ENCODE data around the gene ABCG5.

Gene ABCG5
- 0 reads per million in 2 donors for total RNA-seq

DNA sequence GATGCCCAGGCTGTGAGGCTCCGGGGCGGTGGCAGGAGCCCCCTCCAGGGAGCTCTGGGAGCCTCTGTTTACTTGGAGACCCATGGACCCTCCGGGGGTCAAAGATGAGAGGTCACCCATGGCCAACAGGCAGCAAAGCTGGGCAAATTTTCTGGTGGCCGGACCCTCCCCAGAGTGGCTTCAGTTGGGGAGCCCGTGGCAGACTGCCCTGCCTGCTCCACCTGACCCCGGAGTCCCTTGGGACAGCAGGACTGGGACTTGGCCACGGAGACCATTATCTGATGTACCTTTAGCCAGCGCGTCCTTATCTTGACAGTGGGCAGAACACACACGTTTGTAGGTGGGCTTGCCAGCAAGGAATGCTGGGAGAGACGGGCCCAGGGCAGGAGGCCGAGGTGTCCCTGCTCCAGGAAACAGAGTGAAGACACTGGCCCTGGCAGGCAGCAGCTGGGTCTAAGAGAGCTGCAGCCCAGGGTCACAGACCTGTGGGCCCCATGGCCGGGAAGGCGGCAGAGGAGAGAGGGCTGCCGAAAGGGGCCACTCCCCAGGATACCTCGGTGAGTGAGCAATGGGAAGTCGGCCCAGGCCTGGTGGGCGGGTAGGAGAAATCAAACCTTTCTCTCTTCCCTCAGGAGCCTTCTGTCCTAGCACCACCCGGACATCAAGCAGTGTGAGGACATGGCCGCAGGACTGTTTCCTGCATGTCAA lies at the start of gene ABCG5, which contains the start of gene ABCG8:
Gene ABCG5 (minus strand): TSS at position 280 of the 708 bp plus-strand sequence. CDS start 160 bp downstream, at position 120.
Gene ABCG8 (plus strand): TSS at position 412 of the 708 bp plus-strand sequence. CDS start 83 bp downstream, at position 495.
- DNase-seq, result no peak

DNA sequence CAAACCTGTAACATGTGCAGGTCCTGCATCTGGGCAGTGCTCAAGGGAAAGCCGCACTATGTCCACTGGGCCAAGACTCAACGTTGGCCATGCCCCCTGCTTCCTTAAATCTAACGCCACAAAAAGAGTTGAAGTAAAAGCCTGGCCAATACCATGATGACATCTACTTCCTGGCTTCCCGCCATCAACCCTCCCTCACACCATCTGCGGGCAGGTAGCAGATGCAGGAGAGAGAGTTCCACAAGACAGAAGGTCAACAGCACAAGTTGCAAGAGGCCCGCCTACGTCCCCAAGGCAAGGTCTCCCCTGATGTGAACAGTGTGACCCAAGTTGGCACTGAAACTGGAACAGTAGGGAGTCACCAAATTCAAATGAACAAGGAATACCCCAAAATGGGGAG lies 48.5 kb upstream of the ABCG5 start:
- no peak for DNase-seq

DNA sequence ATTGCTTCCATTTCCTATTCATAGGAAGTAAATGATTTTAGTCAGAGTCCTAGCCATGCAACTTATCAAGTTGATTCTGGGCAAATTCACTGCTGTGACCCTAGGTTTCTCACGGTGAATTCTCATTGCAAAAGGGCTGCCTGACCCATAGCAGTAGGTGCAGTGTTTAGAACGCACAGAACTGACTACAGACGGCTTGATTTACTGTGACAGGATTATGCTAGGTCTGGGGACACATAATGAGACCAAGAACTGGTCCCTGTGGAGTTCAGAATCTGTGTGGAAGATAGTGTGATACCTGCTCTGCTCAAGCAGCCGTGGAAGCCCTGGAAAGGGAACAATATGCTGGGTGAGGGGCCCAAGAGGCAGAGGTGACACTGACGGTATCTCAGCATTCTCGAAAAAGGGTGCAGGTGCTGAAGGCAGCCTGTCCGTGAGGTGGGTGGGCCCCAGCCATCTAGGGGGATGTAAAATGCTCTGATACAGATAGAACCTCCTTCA lies 46.5 kb upstream of the ABCG5 start:
- no peak for DNase-seq

DNA sequence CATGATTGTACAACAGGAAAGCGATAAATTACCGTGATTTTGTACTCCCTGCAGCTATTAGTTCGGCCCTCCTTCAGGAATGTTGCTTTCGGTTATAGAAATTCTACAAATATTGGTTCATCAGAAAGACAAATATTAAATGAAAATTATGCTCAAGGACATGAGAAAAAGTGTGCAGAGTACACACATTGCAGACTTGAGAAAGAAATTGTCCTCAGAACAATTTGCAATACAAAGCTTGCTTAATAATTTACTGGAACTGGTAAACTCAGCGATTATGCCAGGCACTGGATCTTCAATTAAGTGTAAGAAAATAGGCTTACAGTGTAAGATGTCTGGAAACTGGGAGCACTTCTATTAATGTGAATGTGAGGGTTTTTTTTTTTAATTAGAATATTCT lies 46.0 kb upstream of the ABCG5 start:
- no peak for DNase-seq

DNA sequence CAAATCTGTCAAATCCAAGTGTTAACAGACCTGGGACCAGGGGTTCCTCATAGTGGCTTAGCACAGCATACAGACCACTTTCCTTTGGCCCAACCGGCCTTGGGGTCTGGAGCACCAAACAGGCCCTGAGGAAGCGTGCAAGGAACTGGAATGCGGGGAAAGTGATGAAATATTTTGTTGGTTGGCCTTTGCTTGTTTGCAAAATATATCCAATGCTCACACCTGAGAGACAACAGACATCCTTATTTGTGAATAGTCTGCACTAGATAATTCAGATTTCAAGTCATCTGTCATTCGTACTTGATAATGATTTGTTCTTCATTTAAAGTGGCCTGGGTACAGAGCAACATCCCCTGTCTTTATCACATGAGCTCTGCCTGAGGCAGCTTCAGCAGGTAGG lies 43.7 kb upstream of the ABCG5 start:
- DNase-seq, result no peak

DNA sequence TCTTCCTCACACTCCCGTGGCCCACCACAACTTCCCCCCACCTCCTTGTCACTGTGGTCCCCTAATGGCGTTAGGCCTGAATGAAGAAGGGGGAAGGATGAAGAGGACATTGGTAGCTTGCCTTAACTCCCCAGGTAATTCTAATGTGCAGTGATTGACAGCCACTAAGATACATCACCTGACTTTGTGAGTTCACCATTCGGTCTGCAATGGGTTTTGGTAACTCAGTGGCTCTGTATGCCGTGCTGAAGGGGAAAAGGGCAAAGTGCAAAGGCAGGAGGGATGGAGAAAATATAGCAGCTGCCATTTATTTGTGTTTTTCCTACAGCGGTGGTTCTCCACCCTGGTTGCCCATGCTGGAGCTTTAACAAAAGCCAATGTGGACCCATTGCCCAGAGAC lies 42.3 kb upstream of the ABCG5 start:
- DNase-seq, result no peak

DNA sequence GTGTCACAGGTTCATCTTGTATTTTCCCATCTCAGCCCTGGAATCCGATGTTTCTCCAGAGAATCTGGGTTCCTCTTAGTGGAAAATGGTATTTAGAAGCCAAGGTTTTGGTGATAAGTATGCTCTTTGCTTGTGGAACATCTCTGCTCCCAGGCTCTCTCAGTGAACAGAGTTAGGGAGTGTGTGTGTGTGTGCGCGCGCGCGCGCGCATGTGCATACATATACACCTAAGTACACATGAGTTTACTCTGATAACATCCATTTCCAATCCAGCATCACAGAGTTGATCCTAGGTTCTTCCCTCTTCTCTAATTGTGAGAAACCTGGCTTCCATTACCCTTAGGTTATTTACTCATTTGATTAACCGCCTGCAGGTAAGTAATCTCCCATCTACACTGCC lies 41.8 kb upstream of the ABCG5 start:
- no peak for DNase-seq

DNA sequence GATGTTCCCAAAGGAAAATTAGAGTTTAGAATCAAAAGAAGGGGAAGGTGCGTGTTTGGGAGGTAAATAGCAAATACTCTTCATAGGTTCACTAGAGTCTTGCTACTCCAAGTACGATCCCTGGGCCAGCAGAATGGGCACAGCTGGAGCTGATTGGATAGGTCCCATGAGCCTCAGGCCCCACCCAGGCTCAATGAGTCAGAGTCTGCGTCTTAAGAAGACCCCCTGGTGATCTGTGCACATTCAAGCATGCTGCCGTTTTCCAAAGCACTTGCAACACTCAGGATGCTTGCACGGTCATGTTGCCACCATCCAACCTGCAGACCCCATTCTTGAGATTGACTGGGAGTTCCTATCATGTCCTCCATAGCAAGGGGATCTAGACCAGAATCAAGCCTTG lies 40.6 kb upstream of the ABCG5 start:
- DNase-seq, result no peak

DNA sequence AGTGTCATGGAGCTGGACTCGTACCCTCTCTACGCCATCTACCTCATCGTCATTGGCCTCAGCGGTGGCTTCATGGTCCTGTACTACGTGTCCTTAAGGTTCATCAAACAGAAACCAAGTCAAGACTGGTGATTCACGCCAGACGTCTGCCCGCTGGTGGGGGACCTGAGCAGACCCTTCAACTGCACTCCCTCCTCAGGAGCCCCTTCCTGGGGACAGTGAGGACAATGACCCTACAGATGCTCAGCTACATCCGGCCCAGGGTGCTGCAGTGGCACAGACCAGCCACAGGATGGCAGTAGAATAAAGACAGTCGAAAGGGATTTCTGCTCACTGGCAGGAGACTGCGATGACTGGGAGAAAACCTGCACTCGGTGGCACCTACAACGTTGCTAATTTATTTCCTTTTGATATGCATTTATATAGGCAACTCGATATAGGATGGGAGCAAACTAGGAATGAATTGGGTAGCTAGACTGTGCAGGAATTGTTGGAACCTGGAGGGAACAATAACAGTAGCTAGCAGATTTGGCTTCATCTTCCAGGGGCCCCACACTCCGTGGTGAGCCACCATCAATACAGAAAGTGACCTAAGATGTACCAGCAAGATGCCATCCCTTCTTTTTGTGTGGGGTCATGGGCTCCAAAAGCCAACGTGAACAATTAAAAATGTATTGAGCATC lies 39.3 kb upstream of the ABCG5 start:
- DNase-seq, result peak in 4 of 5 experiments; percentile 1 to 73 (median 44)

DNA sequence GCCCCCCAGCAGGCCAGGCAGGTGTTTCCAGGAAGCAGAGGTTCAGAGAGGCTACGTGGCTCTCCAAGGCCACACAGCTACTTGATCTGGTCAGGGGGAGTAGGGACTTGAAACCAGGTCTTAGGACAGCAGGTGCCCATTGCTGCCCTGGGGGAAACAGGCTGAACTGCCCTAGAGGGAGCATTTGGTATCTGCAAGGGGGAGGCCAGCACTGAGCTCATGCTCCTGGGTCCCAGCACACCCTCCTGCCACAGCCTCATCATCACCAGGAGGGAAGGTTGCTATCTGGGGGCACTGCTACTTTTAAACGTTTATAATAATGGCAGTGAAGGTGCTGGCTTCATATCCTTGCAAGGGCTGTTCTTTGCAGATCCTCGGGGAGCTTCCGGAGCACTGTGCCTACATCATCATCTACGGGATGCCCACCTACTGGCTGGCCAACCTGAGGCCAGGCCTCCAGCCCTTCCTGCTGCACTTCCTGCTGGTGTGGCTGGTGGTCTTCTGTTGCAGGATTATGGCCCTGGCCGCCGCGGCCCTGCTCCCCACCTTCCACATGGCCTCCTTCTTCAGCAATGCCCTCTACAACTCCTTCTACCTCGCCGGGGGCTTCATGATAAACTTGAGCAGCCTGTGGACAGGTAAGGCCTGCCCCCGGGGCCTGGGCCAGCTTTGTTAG lies 36.3 kb upstream of the ABCG5 start:
- DNase-seq, result no peak

DNA sequence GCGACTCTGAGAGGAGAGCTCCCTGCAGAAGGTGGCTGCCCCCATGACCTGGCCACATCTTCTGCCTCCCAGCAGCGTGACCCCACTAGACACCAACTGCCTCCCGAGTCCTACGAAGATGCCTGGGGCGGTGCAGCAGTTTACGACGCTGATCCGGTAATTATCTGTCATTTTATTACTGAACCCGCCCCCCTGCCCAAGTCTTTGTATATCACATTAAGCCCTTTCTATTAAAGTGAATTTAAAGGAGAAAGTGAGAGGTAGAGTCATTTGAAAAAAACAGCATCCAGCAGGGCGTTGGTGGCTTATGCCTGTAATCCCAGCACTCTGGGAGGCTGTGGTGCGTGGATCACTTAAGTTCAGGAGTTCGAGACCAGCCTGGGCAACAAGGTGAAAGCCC lies 33.5 kb upstream of the ABCG5 start:
- DNase-seq, result no peak

DNA sequence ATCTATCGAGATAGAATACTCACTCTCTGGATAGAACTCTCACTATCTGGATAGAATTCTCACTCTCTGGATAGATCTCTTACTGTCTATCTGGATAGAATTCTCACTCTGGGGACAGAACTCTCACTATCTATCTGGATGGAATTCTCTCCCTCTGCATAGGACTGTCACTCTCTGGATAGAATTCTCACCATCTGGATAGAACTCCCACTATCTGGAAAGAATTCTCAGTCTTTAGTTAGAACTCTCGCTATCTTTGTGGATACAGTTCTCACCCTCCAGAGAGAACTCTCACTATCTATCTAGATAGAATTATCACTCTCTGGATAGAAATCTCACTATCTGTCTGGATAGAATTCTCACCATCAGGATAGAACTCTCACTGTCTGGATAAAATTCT lies 16.7 kb upstream of the ABCG5 start:
- no peak for DNase-seq

DNA sequence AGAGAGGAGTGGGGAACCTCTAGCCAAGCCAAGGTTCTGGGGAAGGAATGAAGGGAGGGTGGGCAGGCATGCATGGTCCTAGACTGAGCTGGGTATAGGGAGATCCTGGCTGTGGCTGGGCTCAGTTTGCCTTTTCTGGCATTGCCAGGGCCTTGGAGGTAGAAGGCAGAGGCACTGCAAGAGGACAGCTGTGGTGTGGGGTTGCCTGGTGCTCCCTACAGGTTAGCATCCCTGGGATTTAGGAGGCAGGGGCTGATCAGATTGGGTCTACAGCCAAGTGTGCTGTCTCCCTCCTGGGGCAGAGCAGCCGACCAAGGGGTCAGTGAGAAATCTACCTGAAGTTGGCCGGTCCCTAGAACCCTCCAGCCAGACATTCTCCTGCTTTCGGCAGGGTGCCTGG lies 16.0 kb upstream of the ABCG5 start:
- no peak for DNase-seq

DNA sequence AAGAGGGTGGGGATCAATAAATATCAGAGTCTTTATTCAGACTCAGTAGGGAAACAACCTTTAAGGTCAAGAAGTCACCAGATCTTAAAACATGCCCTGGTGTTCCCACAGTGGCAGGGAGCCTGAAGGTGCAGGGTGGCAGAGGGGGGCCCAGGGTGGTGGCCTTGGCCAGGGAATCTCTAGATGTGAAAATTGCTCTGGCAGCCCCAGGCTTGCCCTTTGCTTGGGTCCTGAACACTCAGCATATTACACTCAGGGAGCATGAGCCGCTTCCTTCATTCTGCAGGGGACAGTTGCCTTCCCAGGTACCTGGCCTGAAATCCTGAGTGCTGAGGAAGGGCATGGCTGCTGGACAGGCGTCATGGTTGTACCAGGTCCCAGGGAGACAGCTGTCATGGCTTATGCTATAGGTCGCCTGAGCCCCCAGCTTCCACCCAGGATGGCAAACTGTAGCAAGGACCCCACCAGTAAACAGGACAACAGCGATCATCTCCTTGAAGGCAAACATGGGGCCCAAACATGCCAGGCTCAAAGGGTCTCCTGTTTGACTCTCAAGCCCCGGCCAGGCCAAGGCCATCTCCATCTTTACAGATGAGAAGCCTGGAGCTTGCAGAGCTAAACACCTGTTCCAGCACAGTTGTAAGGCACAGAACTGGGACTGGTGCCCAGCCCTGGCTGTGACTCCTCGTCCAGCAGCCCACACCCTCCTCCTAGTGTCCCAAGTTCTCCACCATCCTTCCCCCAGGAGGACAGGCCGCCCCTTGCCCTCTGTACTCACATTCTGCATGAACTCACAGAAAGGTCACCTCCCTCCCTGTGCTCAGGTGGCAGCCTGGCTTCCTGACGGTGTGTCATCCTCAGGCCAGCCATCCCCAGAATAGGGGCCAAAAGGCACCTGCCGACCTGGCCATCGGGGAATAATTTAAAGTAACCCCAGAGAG lies 14.8 kb upstream of the ABCG5 start:
- no peak for DNase-seq

DNA sequence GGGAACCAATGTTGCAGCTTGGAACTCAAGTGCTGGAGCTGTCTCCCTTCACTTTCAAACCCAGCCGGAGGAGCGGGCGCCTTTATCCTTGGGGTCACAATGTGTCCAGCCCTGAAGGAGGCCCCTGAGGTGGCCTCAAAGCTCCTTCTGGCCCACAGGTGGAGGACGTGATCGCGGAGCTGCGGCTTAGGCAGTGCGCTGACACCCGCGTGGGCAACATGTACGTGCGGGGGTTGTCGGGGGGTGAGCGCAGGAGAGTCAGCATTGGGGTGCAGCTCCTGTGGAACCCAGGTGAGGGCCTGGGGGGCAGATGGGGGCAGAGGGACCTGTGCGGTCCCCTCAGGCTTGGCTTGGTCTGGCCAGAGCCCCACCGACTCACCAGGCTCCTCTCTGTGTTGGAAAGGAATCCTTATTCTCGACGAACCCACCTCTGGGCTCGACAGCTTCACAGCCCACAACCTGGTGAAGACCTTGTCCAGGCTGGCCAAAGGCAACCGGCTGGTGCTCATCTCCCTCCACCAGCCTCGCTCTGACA lies 13.6 kb upstream of the ABCG5 start:
- DNase-seq, result no peak

DNA sequence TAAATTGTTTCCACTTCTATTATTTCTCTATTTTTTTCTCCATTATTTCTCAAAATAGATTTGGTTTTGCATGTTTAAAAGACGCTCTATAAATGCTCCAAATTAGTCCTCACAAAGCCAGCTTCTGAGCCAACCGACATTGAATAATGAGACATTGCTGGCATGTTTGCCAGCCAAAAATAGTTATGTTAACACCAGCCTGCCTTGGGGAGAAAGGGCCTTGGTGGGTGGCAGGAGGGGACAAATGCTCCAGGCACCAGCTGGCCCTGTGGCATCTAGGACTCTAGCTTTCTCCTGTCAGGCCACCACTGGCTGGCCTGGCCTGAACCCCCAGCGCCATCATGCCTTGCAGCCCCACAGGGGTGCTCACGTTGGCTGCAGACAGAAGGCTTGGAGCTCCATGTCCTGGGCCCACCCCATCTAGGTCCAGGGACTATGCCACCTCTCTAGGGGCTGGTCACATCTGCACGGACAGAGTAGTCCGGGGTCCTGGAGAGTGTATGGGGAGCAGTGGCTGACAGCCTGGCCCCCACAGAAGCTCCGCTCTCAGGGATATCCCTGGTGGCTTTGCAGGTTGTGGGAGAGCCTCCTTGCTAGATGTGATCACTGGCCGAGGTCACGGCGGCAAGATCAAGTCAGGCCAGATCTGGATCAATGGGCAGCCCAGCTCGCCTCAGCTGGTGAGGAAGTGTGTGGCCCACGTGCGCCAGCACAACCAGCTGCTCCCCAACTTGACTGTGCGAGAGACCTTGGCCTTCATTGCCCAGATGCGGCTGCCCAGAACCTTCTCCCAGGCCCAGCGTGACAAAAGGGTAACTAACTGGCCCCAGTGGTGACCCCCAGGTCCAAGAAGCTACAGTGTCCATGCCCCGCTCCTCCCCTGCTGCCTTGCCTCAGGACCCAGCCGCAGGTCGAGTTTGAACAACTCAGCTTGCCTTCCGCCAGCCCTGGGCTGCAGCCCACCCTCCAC lies 12.7 kb upstream of the ABCG5 start:
- no peak for DNase-seq

DNA sequence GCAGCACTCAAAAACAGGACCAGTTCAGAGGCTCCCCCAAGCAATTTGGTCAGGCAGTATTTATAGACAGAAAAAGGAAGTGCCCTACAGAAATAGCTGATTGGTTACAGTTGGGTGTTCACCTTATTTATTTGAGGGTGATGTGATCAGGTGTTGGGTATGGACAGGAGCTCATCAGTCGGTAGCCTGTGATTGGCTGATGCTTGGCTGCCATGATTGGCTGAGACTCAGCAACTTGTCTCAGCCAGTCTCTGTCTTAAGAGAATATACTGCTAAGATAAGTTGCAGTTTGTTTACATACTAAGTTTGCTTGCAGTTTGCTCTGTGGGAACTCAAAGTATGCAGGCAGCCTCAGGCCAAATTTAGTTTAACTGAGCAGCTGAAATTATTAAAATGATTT lies 9.6 kb upstream of the ABCG5 start:
- no peak for DNase-seq

DNA sequence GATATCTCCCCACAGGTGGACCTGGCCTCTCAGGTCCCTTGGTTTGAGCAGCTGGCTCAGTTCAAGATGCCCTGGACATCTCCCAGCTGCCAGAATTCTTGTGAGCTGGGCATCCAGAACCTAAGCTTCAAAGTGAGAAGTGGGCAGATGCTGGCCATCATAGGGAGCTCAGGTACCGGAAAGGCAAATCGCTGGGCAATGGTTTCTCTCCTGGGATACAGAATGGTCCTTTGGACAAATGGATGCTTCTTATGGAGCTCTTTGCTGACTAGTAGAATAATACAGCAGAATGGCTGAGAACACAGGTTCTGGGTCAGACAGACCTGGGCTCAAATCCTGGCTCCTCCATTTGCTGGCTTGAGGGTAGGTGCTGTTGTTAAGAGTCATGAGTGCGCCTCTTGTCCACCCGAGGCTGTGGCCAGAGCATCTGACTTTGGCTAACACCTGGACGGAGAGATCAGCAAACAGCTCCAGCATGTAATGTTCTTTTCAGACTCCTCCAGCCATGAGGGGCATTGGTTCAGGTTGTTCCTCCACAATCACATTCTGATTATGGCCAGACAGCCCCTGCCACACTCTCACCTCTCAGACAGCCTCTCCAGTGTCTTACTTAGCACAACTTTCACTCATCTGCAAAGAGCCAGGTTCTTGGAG lies 7.6 kb upstream of the ABCG5 start:
- DNase-seq, result no peak

DNA sequence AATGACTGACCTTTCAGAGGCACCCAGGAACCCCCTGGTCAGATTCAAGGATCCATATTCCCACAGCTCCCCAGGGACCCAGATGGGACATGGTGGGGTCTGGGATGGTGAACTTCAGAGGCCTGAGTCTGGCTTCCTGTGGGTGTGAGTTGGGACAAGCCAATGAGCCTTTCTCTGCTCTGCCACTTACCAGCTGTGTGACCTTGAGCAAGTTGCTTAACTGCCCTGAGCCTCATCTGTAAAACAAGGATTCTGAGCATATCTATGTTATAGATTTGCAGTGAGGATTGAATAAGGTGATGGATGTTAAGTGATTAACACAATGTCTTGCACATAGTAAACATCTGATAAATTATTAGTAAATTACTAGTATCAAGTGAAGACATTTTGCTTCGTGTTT lies 6.5 kb upstream of the ABCG5 start:
- no peak for DNase-seq

DNA sequence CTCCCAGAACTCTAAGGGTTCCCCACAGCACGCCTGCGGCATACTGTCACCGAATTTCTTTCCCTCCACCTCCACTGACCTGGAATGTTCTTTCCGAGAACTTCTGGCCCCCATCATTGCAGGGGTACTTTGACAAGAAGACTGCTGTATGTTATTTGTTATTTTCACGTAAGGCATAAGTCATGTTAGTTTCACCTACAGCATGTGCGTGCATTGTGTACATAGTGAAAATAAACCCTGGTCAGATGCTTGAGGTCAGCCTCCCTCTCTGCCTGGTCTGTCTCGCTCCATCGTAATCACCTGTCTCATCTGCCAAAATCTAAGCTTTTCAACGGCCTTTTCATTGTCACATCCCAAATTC lies 4.2 kb upstream of the ABCG5 start:
- DNase-seq, result no peak
